RWPE2 (cell line): Measurements from ENCODE around the gene ARHGAP31.
"Not testable (repeated sequence)": the region's sequence is repeated elsewhere in the genome, so short reads cannot be mapped to it uniquely, and the experiment has no call there.

Experiments
- ATAC-seq: fragments of 200-7000 bp; cut with Tn5 transposase; 3 replicates; pipeline ENCODE4 v1.9.1; 2021; ENCODE audit warnings: low read depth
- DNase-seq: peaks from one replicate; pipeline ENCODE4 v3.0.0-alpha.2; 2020; ENCODE audit warnings: low spot score
- H3K27ac ChIP-seq: fragments of 450-650 bp; 2 replicates; pipeline ENCODE4 v1.5.1; 2017; ENCODE audit warnings: mild to moderate bottlenecking; ENCODE audit not compliant: poor library complexity, severe bottlenecking
- H3K27me3 ChIP-seq: fragments of 250-450 bp; sonication (Bioruptor Pico); 2 replicates; pipeline ENCODE4 v1.5.1; 2021; ENCODE audit warnings: mild to moderate bottlenecking, moderate library complexity; ENCODE audit not compliant: insufficient read depth, poor library complexity, severe bottlenecking
- H3K36me3 ChIP-seq: fragments of 250-450 bp; sonication (Bioruptor Pico); 2 replicates; pipeline ENCODE4 v1.5.1; 2020; ENCODE audit warnings: low read depth, mild to moderate bottlenecking, moderate library complexity
- H3K4me1 ChIP-seq: fragments of 250-450 bp; sonication (Bioruptor Pico); 2 replicates; pipeline ENCODE4 v1.5.1; 2021; ENCODE audit warnings: mild to moderate bottlenecking, moderate library complexity; ENCODE audit not compliant: insufficient read depth, poor library complexity, severe bottlenecking
- H3K4me3 ChIP-seq: fragments of 250-450 bp; sonication (Bioruptor Pico); 2 replicates; pipeline ENCODE4 v1.5.1; 2021; ENCODE audit warnings: mild to moderate bottlenecking, moderate library complexity; ENCODE audit not compliant: severe bottlenecking
- H3K9me3 ChIP-seq: fragments of 250-450 bp; sonication (Bioruptor Pico); 2 replicates; pipeline ENCODE4 v1.5.1; 2021; ENCODE audit warnings: mild to moderate bottlenecking, moderate library complexity; ENCODE audit not compliant: severe bottlenecking
- CTCF ChIP-seq: fragments of 450-650 bp; IDR thresholded peaks from one replicate; pipeline ENCODE4 v1.5.1; 2017; ENCODE audit warnings: mild to moderate bottlenecking, moderate library complexity; ENCODE audit not compliant: poor library complexity, severe bottlenecking

ARHGAP31 gene

GRCh38 chr3:119305286-119305685 is 11.1 kb downstream of the ARHGAP31 start:
- no peaks in the 10 kb centered on the region for H3K9me3 ChIP-seq
- H3K27me3 ChIP-seq: no peaks in the 10 kb centered on the region
- H3K27ac ChIP-seq: no peak overlapping the region
- no peak for ATAC-seq
- DNase-seq: no peak
- peaks cover 7% of the 10 kb centered on the region for H3K4me1 ChIP-seq
- no peaks in the 10 kb centered on the region for H3K36me3 ChIP-seq
- no peak overlapping the region for H3K4me3 ChIP-seq
- no peak for TF ChIP-seq CTCF

DNA sequence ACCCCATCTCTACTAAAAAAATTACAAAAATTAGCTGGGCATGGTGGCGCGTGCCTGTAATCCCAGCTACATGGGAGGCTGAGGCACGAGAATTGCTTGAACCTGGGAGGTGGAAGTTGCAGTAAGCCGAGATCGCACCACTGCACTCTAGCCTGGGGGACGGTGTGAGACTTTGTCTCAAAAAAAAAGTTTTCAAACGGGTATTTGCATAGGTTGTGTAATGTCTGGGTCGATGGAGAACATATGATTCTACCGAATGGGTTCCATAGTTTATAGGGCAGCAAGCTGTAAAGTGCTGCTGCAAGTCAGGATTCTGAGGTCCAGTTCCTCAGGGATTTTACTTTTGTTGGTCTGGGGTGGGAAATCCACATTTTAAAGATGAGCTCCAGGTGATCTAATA is 12.2 kb downstream of the ARHGAP31 start:
- not testable (repeated sequence) for H3K4me3 ChIP-seq, H3K27ac ChIP-seq

DNA sequence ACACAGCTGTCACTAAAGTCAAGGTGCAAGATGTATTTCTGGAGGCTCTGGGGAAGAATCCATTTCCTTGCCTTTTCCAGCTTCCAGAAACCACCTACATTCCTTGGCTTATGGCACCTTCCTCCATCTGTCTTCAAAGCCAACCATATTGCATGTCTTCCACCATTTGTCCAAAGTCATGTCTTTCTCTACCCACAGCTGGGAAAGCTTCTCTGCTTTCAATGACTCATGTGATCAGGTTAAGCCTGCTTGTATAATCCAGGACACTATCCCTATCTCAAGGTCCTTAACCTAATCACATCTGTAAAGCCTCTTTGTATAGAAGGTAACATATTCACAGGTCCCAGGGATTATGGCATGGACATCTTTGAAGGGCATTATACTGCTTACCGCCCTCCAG is 14.2 kb downstream of the ARHGAP31 start:
- H3K36me3 ChIP-seq: no peaks in the 10 kb centered on the region
- DNase-seq (no peak), ATAC-seq (no peak)
- no peaks in the 10 kb centered on the region for H3K9me3 ChIP-seq
- H3K4me3 ChIP-seq: no peak overlapping the region
- H3K27me3 ChIP-seq: no peaks in the 10 kb centered on the region
- TF ChIP-seq CTCF: no peak
- no peak overlapping the region for H3K27ac ChIP-seq
- H3K4me1 ChIP-seq: peaks cover 18% of the 10 kb centered on the region

More for the DNA sequence above, 12.2 kb downstream of the ARHGAP31 start:
- not testable (repeated sequence) for H3K4me1 ChIP-seq, ATAC-seq, H3K27me3 ChIP-seq, H3K9me3 ChIP-seq, H3K36me3 ChIP-seq, DNase-seq

- no peak for TF ChIP-seq CTCF
- peaks cover 12% of the 10 kb centered on the region for H3K4me1 ChIP-seq
- H3K27me3 ChIP-seq: no peaks in the 10 kb centered on the region
- no peak for ATAC-seq
- no peak overlapping the region for H3K4me3 ChIP-seq
- H3K36me3 ChIP-seq: no peaks in the 10 kb centered on the region
- no peak overlapping the region for H3K27ac ChIP-seq
- DNase-seq: no peak
- H3K9me3 ChIP-seq: no peaks in the 10 kb centered on the region
These were observed 15.4 kb downstream of the ARHGAP31 start for GRCh38 chr3:119309591-119309990.

- no peak for DNase-seq
- Histone ChIP-seq H3K27ac (no peak overlapping the region), H3K4me1 (peaks cover 11% of the 10 kb centered on the region), H3K36me3 (no peaks in the 10 kb centered on the region), H3K4me3 (no peak overlapping the region), H3K27me3 (no peaks in the 10 kb centered on the region), H3K9me3 (no peaks in the 10 kb centered on the region)
- TF ChIP-seq CTCF: no peak
- peak; percentile 42; the same call in 1 of the 3 replicates for ATAC-seq
These were observed 15.9 kb downstream of the ARHGAP31 start for GRCh38 chr3:119310071-119310470.
